ENCODE results near the gene NOC4L.
"Not testable (repeated sequence)": the region's sequence is repeated elsewhere in the genome, so short reads cannot be mapped to it uniquely, and the experiment has no call there.

NOC4L gene

GRCh38 chr12:132123970-132124765, 20.1 kb upstream of the NOC4L start:
- no peak for DNase-seq (ENCODE audit: low read depth in 2 of 2)

DNA sequence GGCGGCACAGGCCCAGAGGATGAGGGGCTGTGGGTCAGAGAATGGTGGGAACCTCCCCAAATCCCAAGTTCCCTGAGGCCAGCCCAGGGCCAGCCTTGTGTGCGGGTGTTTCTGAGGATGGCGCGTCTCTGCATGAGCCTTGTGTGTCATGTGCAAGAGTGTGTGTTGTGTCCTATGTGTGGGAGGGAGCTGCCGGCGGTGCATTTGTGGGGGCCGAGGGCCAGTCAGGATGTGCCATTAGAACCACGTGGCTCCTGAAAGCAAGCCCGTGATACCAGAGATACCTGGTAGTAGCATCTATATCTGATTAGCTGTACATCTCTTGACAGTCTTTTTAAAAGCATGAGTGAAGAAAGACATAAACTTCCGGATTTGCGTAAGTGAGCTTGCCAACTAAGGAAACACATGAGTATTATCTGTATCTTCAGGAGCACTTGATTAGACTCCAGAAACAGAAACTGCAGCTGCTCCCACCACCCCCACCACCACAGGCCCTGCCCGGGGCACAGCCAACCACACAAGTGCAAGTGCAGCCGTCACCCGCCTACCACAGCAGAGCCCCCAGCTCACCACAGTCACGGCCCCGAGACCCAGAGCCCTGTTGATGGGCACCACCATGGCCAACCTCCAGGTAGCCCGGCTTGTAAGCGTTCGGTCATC, 19.4 kb upstream of the NOC4L start:
- no peak for DNase-seq (ENCODE audit: low read depth in 2 of 2)

DNA sequence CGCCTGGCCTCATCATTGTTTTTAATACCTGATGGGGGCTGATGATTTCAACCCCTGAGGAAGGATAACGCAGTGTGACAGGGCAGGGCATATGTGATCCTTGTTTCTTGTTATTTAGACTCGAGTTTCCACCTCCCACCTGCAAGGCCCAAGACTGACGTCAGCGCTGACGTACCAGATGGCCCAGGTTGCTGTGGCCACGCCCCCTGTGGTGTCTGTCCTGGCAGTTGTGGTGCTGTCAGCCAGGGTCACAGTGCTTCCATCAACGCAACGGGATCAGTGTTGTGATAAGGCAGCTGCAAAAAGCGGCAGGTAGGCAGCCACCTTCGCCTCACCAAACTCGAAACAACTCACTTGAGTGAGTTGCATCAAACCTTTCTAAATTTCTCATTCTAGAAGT, 18.5 kb upstream of the NOC4L start:
- DNase-seq (ENCODE audit: low read depth in 2 of 2) = no peak

DNA sequence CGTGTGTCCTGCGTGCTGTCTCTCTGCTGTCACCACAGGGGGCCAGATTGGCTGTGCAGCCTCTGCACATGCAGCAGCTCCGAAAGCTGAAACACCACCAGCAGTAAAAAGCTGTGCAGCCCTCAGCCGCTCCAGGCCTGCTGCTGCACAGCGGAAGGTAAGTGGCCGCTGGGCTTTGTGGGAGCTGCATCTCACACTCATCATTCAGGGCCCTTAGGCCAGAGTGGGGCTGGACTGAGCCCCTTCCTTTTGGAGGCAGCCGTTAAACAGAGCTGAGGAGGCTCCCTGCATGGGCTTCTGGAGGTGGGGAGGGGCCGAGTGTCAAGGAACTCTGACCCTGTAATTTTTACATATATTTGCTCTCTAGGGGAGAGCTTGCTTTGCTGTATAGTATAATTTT, 17.2 kb upstream of the NOC4L start:
- DNase-seq (ENCODE audit: low read depth in 2 of 2) = no peak

GRCh38 chr12:132129007-132129406, 15.2 kb upstream of the NOC4L start:
- DNase-seq (ENCODE audit: low read depth in 2 of 2) = no peak

DNA sequence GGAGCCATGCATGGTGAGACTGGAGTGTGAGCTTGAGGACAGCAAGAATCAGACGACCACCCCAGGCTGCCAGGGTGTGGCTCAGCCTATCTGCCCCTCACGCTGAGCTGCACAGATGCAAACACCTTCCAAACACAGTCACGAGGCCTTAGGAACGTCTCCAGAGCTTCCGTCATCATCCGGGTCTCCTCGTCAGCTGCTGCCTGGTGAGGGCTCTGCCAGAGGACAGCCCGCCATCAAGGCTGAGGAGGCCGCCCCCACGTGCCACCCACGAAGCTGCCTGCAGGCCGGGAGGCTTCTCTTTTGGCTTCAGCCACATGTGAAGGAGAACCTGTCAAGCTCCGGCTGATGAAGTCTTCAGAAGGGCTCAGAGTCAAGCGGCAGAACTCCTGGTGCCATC, 13.6 kb upstream of the NOC4L start:
- DNase-seq (ENCODE audit: low read depth in 2 of 2) = no peak

- DNase-seq (ENCODE audit: low read depth in 2 of 2) = no peak
Measured at GRCh38 chr12:132131229-132131628, 13.0 kb upstream of the NOC4L start.

DNA sequence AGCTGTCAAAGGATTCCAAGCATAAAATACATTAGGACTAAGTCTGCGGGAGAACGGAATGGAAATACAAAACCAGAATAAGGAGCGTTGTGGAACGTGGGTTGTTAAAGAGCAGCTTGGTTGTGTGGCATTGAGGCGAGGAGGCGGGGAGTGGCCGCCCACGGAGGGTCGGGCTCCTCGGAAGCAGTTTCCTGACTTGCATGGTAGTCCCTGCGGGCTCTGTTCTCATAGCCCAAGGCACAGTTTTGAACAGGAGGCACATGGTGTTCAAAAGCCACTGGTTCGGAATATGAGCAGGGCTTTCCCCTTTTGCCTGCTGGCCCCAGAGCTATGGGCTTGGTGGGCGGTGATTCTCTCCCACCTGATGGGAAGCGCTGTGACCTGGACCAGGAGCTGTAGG, 12.3 kb upstream of the NOC4L start:
- DNase-seq (ENCODE audit: low read depth in 2 of 2) = no peak

- no peak for DNase-seq (ENCODE audit: low read depth in 2 of 2)
Measured at GRCh38 chr12:132132609-132133430, 11.4 kb upstream of the NOC4L start.

GRCh38 chr12:132133952-132134652, 10.2 kb upstream of the NOC4L start:
- no peak for DNase-seq (ENCODE audit: low read depth in 2 of 2)

DNA sequence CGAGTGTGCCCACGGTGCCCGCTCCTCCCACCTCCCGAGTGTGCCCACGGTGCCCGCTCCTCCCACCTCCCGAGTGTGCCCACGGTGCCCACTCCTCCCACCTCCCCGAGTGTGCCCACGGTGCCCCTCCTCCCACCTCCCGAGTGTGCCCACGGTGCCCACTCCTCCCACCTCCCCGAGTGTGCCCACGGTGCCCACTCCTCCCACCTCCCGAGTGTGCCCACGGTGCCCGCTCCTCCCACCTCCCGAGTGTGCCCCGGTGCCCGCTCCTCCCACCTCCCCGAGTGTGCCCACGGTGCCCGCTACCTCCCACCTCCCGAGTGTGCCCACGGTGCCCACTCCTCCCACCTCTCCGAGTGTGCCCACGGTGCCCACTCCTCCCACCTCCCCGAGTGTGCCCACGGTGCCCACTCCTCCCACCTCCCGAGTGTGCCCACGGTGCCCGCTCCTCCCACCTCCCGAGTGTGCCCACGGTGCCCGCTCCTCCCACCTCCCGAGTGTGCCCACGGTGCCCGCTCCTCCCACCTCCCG, 9.5 kb upstream of the NOC4L start:
- not testable (repeated sequence) for DNase-seq (ENCODE audit: low read depth in 2 of 2)

DNA sequence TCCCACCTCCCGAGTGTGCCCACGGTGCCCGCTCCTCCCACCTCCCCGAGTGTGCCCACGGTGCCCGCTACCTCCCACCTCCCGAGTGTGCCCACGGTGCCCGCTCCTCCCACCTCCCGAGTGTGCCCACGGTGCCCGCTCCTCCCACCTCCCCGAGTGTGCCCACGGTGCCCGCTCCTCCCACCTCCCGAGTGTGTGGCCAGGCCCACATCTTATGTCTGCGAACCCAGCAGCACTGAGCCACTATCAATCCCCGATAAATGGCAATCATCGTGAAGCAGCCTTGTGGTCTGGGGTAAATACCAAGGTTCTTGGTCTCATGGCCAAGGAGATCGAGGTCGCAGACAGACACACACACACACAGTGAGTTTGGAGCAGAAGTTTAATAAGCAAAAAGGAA, 8.0 kb upstream of the NOC4L start:
- DNase-seq (ENCODE audit: low read depth in 2 of 2) = not testable (repeated sequence)

DNA sequence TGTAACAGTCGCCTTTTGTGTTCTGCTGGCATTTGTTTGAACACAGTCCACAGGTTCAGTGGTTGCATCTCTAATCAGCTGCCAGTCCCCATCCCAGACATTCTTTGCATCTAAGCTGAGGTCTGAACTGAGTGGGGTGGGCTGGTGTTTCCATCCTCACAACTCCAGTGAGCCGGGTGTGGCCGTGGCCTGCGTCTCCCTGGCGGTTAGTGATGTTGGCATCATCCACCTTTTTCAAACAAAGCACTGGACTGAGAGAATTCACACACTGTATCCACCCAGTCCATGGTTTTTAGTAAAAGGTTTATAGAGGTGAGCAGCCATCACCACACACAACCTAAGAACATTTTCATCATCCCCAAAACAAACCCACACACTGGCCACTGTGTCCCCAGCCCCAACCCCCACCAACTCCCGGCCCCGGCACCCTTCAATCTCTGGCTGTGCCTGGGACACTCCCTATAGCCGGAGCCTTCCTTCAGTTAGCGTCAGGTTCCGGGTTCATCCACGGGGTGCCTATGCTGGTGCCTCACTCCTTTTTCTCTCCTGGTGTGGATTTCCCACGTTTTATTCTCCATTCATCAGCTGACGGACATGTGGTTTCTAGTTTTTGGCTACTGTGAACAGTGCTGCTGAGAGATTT, 6.7 kb upstream of the NOC4L start:
- no peak for DNase-seq (ENCODE audit: low read depth in 2 of 2)

DNA sequence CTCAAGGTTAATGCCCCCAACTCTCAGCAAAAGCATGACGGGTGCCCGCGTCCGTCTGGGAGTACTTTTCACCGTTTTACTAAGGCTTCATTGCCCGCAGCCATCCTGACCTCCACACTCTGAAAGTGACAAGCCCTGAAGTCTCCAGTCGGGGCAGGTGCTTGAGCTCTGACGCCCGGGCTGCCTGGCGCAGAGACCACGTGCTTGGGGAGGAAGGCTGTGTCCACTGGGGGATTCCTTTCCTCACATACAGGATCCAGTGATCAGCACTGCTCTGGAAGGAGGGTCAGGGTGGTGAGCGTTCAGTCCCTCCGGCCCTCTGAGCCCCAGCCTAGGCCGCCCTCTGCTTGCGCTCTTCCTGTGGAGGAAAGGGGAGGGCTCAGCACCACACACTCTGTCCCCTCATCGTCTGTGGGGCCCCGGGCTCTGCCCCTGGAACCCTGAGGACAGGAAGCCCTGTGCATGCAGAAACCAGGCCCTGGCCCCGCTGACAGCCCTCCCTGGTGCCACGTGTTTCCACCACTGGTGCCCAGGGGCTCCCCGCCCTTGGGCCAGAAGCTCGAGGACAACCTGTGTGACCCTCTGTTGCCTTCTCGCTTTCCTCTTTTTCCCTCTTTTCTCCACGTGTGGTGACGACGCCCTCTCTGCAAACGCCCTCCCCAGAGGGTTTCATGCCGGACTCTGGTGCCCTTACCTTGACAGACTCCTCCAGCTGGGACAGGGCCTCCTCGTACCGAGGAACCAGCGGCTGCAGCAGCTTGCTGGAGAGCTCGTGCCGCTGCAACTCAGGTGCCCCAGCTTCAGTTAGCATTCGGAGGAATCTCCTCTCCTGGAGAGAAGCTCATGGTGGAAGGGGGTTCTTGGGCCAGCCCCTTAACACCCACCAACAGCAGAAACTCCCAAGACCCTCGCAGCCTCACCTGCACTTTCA, 5.1 kb upstream of the NOC4L start:
- no peak for DNase-seq (ENCODE audit: low read depth in 2 of 2)

DNA sequence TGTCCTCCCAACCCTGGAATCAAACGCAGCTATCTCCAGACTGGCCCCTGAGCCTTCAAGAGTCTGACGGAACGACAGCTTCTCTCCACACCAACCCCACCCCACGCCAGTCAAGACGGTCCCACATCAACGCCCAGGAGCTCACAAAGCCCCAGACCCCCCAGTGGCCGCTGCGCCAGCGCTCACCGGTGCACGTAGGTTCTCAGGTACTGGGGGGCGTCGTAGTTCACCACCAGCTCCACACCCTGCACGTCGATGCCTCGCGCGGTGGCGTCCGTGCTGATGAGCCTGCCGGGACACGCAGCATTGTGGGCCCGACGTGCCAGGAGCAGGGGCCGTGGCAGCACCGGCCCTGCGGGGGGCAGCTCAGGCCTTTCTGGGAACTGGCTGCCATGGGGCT, 4.3 kb upstream of the NOC4L start:
- no peak for DNase-seq (ENCODE audit: low read depth in 2 of 2)

DNA sequence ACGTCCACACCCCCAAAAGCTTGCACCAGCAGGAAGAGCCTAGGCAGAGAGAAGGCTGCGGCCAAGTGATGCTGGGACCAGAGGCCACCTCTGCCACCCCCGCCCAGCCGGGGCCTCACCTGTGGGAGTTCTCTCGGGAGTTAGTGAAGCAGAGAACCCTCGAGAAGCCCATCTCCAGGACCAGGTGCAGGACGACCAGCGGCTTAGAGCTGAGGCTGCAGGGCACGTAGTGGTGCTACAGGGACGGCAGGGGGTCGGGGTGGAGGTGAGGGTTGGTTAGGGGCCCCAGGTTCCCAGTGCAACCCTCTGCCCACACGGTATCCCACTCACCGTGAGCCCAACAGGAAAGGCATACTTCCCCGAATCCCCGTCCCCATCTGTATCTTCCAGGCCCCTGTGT, 3.8 kb upstream of the NOC4L start:
- no peak for DNase-seq (ENCODE audit: low read depth in 2 of 2)

DNA sequence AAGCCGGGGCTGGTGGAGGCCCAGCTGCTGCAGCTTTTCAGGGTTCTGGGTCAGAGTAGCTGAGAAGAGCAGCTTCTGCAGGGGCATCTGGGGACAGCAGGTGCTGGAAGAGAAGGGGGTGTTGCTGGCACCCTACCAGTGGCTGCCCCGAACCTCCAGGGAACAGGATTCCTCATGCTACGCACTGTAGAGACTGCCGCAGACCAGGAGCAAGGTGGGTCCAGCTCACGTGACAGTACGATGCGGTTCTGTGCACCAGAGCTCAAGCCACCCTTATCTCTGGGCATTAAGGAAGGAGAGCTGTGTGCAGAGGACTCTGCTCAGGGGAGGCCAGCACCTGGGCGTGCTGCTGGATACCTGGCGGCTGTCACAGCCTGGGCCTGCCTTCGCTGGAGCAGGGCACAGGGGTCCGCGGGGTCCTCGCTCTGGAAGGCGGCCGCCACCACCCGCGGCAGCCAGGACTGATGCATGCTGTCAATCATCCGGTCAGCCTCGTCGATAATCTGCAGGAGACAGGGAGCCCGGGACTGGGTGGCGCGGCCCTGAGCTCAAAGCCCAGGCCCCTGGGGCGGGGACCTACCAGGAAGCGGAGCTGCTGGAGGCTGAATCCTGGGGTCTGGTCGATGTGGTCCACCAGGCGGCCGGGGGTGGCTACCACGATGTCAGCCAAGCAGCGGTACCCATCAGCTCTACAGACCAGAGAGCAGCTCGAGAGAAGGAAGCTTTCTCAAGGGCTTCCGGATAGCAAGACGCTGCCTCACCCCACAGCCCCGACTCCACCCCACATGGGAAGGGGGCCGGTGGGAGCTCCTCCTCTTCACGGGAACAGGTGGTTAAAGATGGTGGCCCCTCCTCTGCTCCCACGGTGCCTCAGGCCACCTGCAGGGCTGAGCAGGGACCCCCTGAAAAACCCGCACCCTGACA, 3.1 kb upstream of the NOC4L start:
- no peak for DNase-seq (ENCODE audit: low read depth in 2 of 2)

DNA sequence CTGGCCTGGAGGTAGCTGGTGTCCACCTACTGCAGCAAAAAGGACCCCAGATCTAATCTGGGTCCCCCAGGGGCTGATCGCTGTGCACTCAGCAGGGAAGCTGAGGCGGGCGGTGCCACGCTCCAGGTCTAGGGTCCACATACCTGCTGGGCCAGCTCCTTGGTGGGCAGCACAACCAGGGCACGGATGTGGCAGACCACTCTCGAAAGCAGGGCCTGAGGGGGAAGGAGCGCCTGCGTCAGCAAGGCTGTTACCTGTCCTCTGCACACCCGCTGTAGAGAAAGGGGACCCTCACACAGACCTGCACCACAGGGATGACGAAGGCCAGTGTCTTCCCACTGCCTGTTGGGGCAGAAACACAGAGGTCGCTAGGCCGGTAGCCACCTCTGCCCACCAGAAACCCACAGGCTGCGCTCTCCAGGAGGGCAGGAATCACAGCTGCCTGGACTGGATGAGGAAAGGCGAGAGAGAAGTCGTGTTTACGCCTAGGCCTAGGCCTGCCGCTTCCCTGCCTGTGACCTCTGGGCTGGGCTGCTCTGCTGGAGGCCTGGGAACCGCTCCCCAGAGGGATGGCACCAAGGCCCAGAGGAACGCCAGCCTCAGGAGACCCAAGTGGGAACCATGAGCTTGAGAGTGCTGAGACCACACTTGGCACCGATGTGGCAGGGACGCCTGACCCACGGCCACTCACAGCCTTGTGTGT, 2.1 kb upstream of the NOC4L start:
- DNase-seq (ENCODE audit: low read depth in 2 of 2) = no peak
